OCI-LY7 (cell line): Measurements from ENCODE around the gene SMARCC1. TPM values are rescaled to one million over a fixed set of nuclear protein-coding genes. Genes with fewer than 3 reads are reported as not detected.

Experiments
- BruUV-seq: library from RNA; stranded (reverse); fragments of 400-500 nt; replicated peaks from 2 replicates; lab custom pipeline; 2021; lab: Mats Ljungman, UMichigan
- CTCF ChIA-PET: fragments of 300-600 bp; sonication (Branson Sonifier 250); formaldehyde crosslinking; loops from one replicate; lab custom pipeline; 2022; ENCODE audit warnings: antibody characterized with exemption; ENCODE audit not compliant: unreplicated experiment; lab: Charles Lee
- POLR2A ChIA-PET: fragments of 300-600 bp; sonication (Branson Sonifier 250); formaldehyde crosslinking; loops from one replicate; lab custom pipeline; 2022; ENCODE audit warnings: antibody characterized with exemption; lab: Charles Lee
- DNase-seq: peaks from one replicate; pipeline ENCODE4 v3.0.0-alpha.2; 2015; ENCODE audit warnings: low spot score
- H2AFZ ChIP-seq: fragments of 200-600 bp; sonication (generic), shearing (Covaris generic); 2 replicates; pipeline ENCODE4 v1.6.1; 2014; ENCODE audit warnings: mild to moderate bottlenecking, antibody characterized with exemption, low read length, moderate library complexity
- H3K27ac ChIP-seq: fragments of 200-600 bp; sonication (generic); 2 replicates; pipeline ENCODE4 v1.5.1; 2014; ENCODE audit warnings: mixed run types, low read depth, mild to moderate bottlenecking, moderate library complexity, low read length, inconsistent platforms; ENCODE audit not compliant: poor library complexity, severe bottlenecking
- H3K36me3 ChIP-seq: fragments of 200-600 bp; sonication (generic); 2 replicates; pipeline ENCODE4 v1.6.1; 2014; ENCODE audit warnings: mild to moderate bottlenecking, antibody characterized with exemption, low read length, moderate library complexity, mixed read lengths; ENCODE audit not compliant: insufficient read depth
- H3K4me1 ChIP-seq: fragments of 200-600 bp; sonication (generic); 2 replicates; pipeline ENCODE4 v1.5.1; 2014; ENCODE audit warnings: mild to moderate bottlenecking, low read length; ENCODE audit not compliant: insufficient read depth, poor library complexity, severe bottlenecking
- H3K4me2 ChIP-seq: fragments of 200-600 bp; sonication (generic); 2 replicates; pipeline ENCODE4 v1.6.1; 2014; ENCODE audit warnings: mild to moderate bottlenecking, low read length
- H3K4me3 ChIP-seq: fragments of 200-600 bp; sonication (generic); 2 replicates; pipeline ENCODE4 v1.5.1; 2014; ENCODE audit warnings: mild to moderate bottlenecking, low read depth, low read length; ENCODE audit not compliant: poor library complexity, severe bottlenecking
- H3K79me2 ChIP-seq: fragments of 200-600 bp; sonication (generic); 2 replicates; pipeline ENCODE4 v1.6.1; 2016; ENCODE audit warnings: low read depth, mild to moderate bottlenecking, low read length, moderate library complexity, mixed read lengths; ENCODE audit not compliant: insufficient read depth
- H3K9me2 ChIP-seq: fragments of 200-600 bp; sonication (generic); 2 replicates; pipeline ENCODE4 v1.6.1; 2016; ENCODE audit warnings: mild to moderate bottlenecking, low read length, mixed read lengths; ENCODE audit not compliant: insufficient read depth
- H3K9me3 ChIP-seq: fragments of 200-600 bp; sonication (generic); 2 replicates; pipeline ENCODE4 v1.6.1; 2014; ENCODE audit warnings: mild to moderate bottlenecking, mixed run types, low read length, mixed read lengths
- H4K20me1 ChIP-seq: fragments of 200-600 bp; sonication (generic); 2 replicates; pipeline ENCODE4 v1.6.1; 2014; ENCODE audit warnings: mild to moderate bottlenecking, antibody characterized with exemption, low read length, moderate library complexity, mixed read lengths; ENCODE audit not compliant: insufficient read depth
- EZH2phosphoT487 ChIP-seq: fragments of 200-600 bp; sonication (generic); IDR thresholded peaks from 2 replicates; pipeline ENCODE4 v1.6.1; 2018; ENCODE audit warnings: low read depth, borderline replicate concordance, mild to moderate bottlenecking, mixed run types, antibody characterized with exemption, low read length, moderate library complexity, mixed read lengths
- intact Hi-C: fragments of 100-400 bp; cut with micrococcal nuclease; formaldehyde crosslinking; loops from one replicate; pipeline ENCODE4 v1.10.0; 2022; ENCODE audit not compliant: unreplicated experiment
- total RNA-seq, 2 experiments: library from RNA; depleted of rRNA in 1 of 2; stranded (reverse); fragments of >200 nt in 1 of 2; shearing (Covaris generic) in 1 of 2; gene quantifications; 2 replicates each; pipeline ENCODE4 v1.2.3, GENCODE V29; 2014 to 2022
- TF ChIP-seq, protein P1 (sequence below): fragments of 200-600 bp; sonication (generic); conservative IDR thresholded peaks from 2 replicates; pipeline ENCODE4 v1.5.1; 2014; ENCODE audit warnings: mild to moderate bottlenecking, antibody characterized with exemption, low read length, moderate library complexity, mixed read lengths

SMARCC1 gene
- total RNA-seq, 2 experiments from 2014 or later, result 83.2 to 176 TPM

- H3K36me3 ChIP-seq, result peaks cover 77% of the 10 kb centered on the region
- TF ChIP-seq, protein P1, sequence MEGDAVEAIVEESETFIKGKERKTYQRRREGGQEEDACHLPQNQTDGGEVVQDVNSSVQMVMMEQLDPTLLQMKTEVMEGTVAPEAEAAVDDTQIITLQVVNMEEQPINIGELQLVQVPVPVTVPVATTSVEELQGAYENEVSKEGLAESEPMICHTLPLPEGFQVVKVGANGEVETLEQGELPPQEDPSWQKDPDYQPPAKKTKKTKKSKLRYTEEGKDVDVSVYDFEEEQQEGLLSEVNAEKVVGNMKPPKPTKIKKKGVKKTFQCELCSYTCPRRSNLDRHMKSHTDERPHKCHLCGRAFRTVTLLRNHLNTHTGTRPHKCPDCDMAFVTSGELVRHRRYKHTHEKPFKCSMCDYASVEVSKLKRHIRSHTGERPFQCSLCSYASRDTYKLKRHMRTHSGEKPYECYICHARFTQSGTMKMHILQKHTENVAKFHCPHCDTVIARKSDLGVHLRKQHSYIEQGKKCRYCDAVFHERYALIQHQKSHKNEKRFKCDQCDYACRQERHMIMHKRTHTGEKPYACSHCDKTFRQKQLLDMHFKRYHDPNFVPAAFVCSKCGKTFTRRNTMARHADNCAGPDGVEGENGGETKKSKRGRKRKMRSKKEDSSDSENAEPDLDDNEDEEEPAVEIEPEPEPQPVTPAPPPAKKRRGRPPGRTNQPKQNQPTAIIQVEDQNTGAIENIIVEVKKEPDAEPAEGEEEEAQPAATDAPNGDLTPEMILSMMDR, result no peak
- no peak for TF ChIP-seq EZH2phosphoT487
- no peaks in the 10 kb centered on the region for H3K79me2 ChIP-seq
- DNase-seq, result no peak
- BruUV-seq, result no TSS peak
- intact Hi-C loops, result no loop called here
- H3K4me1 ChIP-seq, result no peaks in the 10 kb centered on the region
- H3K27ac ChIP-seq, result no peak overlapping the region
- ChIA-PET POLR2A (interaction anchor here (0.6 kb wide), 1 partner anchor 119 kb away, joined by 3 read pairs; no protein-coding TSS in a partner anchor), CTCF (no interaction called here)
- no peak overlapping the region for H3K4me3 ChIP-seq
- no peaks in the 10 kb centered on the region for H3K9me2 ChIP-seq
- no peaks in the 10 kb centered on the region for H3K9me3 ChIP-seq
- no peak overlapping the region for H2AFZ ChIP-seq
- no peaks in the 10 kb centered on the region for H4K20me1 ChIP-seq
- no peak overlapping the region for H3K4me2 ChIP-seq
Observed at GRCh38 chr3:47586746-47587145, 194.9 kb downstream of the SMARCC1 start.

GRCh38 chr3:47583320-47584075 is 198.2 kb downstream of the SMARCC1 start:
- no TSS peak for BruUV-seq
- intact Hi-C loops, result no loop called here
- Histone ChIP-seq H3K9me3 (no peaks in the 10 kb centered on the region), H4K20me1 (no peaks in the 10 kb centered on the region), H2AFZ (no peak overlapping the region), H3K4me2 (no peak overlapping the region), H3K4me1 (no peaks in the 10 kb centered on the region), H3K9me2 (no peaks in the 10 kb centered on the region), H3K79me2 (no peaks in the 10 kb centered on the region), H3K27ac (no peak overlapping the region), H3K4me3 (no peak overlapping the region), H3K36me3 (peaks cover 48% of the 10 kb centered on the region)
- no peak for DNase-seq
- ChIA-PET POLR2A (no interaction called here), CTCF (no interaction called here)
- TF ChIP-seq, protein P1, result no peak
- TF ChIP-seq EZH2phosphoT487, result no peak

DNA sequence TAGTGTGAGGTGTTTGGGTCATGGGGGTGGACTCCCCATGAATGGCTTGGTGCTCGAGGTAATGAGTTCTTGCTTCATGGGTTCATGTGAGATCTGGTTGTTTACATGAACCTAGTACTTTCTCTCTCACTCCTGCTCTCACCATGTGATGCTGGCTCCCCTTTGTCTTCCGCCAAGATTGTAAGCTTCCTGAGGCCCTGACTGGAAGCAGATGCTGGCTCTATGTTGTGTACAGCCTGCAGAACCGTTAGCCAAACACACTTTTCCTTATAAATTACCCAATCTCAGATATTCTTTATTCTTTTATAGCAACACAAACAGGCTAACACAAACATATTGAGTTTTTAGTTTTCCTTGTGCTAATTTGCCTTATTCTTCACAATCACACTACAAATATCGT is 199.9 kb downstream of the SMARCC1 start:
- H3K4me1 ChIP-seq, result peaks cover 6% of the 10 kb centered on the region
- no peaks in the 10 kb centered on the region for H3K9me3 ChIP-seq
- CTCF ChIA-PET, result no interaction called here
- intact Hi-C loops, result no loop called here
- TF ChIP-seq EZH2phosphoT487, result no peak
- TF ChIP-seq, protein P1, result no peak
- peaks cover 31% of the 10 kb centered on the region for H3K36me3 ChIP-seq
- no peaks in the 10 kb centered on the region for H4K20me1 ChIP-seq
- no peak overlapping the region for H3K4me2 ChIP-seq
- H3K9me2 ChIP-seq, result no peaks in the 10 kb centered on the region
- POLR2A ChIA-PET, result interaction anchor here (0.5 to 0.7 kb wide), 2 partner anchors 17 to 396 kb away, joined by 3 read pairs; no protein-coding TSS in a partner anchor
- no peak overlapping the region for H2AFZ ChIP-seq
- DNase-seq, result no peak
- no peaks in the 10 kb centered on the region for H3K79me2 ChIP-seq
- no TSS peak for BruUV-seq
- no peak overlapping the region for H3K27ac ChIP-seq
- no peak overlapping the region for H3K4me3 ChIP-seq
